ENCODE results near the gene EPO.

DNA sequence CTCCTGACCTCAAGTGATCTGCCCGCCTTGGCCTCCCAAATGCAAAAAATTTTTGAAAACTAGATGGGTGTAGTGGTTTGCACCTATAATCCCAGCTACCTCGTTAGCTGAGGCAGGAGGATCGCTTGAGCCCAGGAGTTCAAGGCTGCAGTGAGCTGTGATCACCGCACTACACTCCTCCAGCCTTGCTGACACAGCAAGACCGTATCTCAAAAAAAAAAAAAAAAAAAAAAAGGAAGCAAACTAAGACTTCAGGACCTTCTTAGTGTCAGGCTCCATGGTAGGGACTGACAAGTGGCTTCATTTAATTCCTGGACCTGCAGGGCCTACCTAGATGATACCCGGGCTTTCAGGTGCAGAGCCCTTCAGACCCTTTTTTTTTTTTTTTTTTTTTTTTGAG lies 11.9 kb upstream of the EPO start:
- no peak for TF ChIP-seq TCF4 (CRISPR knock-in tag; IDR thresholded peaks at IDR 0.05; ENCODE audit: borderline replicate concordance)
- TF ChIP-seq, protein P1, sequence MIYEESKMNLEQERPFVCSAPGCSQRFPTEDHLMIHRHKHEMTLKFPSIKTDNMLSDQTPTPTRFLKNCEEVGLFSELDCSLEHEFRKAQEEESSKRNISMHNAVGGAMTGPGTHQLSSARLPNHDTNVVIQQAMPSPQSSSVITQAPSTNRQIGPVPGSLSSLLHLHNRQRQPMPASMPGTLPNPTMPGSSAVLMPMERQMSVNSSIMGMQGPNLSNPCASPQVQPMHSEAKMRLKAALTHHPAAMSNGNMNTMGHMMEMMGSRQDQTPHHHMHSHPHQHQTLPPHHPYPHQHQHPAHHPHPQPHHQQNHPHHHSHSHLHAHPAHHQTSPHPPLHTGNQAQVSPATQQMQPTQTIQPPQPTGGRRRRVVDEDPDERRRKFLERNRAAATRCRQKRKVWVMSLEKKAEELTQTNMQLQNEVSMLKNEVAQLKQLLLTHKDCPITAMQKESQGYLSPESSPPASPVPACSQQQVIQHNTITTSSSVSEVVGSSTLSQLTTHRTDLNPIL (CRISPR knock-in tag; IDR thresholded peaks at IDR 0.05; ENCODE audit: low read depth): no peak

Data from SK-N-SH treated with all-trans-retinoic acid at 6 μM for 48 hours (cell line).